ENCODE results near the gene KCNE1.
"Not testable (repeated sequence)": the region's sequence is repeated elsewhere in the genome, so short reads cannot be mapped to it uniquely, and the experiment has no call there.

KCNE1 gene

GRCh38 chr21:34423805-34424204, 88.2 kb downstream of the KCNE1 start, which contains the start of gene SMIM34:
Gene SMIM34 (minus strand): TSS chr21:34423951. CDS start chr21:34423839, 112 bp downstream.
- H3K79me2 ChIP-seq (ENCODE audit: low read length); H2AFZ ChIP-seq (ENCODE audit: low read length); H3K36me3 ChIP-seq (replicated peaks; ENCODE audit: insufficient read depth, low read length); H3K9ac ChIP-seq (ENCODE audit: low read length); H3K4me3 ChIP-seq (ENCODE audit: low read length); H3K27me3 ChIP-seq (replicated peaks; ENCODE audit: insufficient read depth, low read length); H3K27ac ChIP-seq (ENCODE audit: low read length); H3K9me3 ChIP-seq (replicated peaks; ENCODE audit: insufficient read depth, low read length); H3K4me2 ChIP-seq (ENCODE audit: low read depth, low read length); H3K9me2 ChIP-seq (replicated peaks; ENCODE audit: insufficient read depth, low read length); H3F3A ChIP-seq (ENCODE audit: insufficient read depth, low read length); DNase-seq; H4K20me1 ChIP-seq (ENCODE audit: insufficient read depth, low read length); H3K4me1 ChIP-seq (ENCODE audit: low read length): not testable (repeated sequence)

GRCh38 chr21:34417448-34418077, 94.4 kb downstream of the KCNE1 start:
- H3K4me3 ChIP-seq (ENCODE audit: low read length); H2AFZ ChIP-seq (ENCODE audit: low read length); H3K4me2 ChIP-seq (ENCODE audit: low read depth, low read length); H3K9me3 ChIP-seq (replicated peaks; ENCODE audit: insufficient read depth, low read length); H3K4me1 ChIP-seq (ENCODE audit: low read length); H3K79me2 ChIP-seq (ENCODE audit: low read length); H3F3A ChIP-seq (ENCODE audit: insufficient read depth, low read length); H4K20me1 ChIP-seq (ENCODE audit: insufficient read depth, low read length); DNase-seq; H3K36me3 ChIP-seq (replicated peaks; ENCODE audit: insufficient read depth, low read length); H3K27me3 ChIP-seq (replicated peaks; ENCODE audit: insufficient read depth, low read length); H3K9ac ChIP-seq (ENCODE audit: low read length); H3K27ac ChIP-seq (ENCODE audit: low read length); H3K9me2 ChIP-seq (replicated peaks; ENCODE audit: insufficient read depth, low read length): not testable (repeated sequence)

- H3K9ac ChIP-seq (ENCODE audit: low read length); H3K27me3 ChIP-seq (replicated peaks; ENCODE audit: insufficient read depth, low read length); H3K9me2 ChIP-seq (replicated peaks; ENCODE audit: insufficient read depth, low read length); H4K20me1 ChIP-seq (ENCODE audit: insufficient read depth, low read length); H3K79me2 ChIP-seq (ENCODE audit: low read length); H3K36me3 ChIP-seq (replicated peaks; ENCODE audit: insufficient read depth, low read length); H2AFZ ChIP-seq (ENCODE audit: low read length); DNase-seq; H3K9me3 ChIP-seq (replicated peaks; ENCODE audit: insufficient read depth, low read length); H3K4me2 ChIP-seq (ENCODE audit: low read depth, low read length); H3K27ac ChIP-seq (ENCODE audit: low read length); H3F3A ChIP-seq (ENCODE audit: insufficient read depth, low read length); H3K4me1 ChIP-seq (ENCODE audit: low read length); H3K4me3 ChIP-seq (ENCODE audit: low read length): not testable (repeated sequence)
Measured at GRCh38 chr21:34407294-34407693, 104.7 kb downstream of the KCNE1 start.

GRCh38 chr21:34406676-34407075, 105.3 kb downstream of the KCNE1 start:
- not testable (repeated sequence) for H4K20me1 ChIP-seq (ENCODE audit: insufficient read depth, low read length); H3F3A ChIP-seq (ENCODE audit: insufficient read depth, low read length); H3K9me3 ChIP-seq (replicated peaks; ENCODE audit: insufficient read depth, low read length)

GRCh38 chr21:34406102-34406501, 105.9 kb downstream of the KCNE1 start:
- not testable (repeated sequence) for H4K20me1 ChIP-seq (ENCODE audit: insufficient read depth, low read length); H3K79me2 ChIP-seq (ENCODE audit: low read length); H3K4me3 ChIP-seq (ENCODE audit: low read length); H3K4me1 ChIP-seq (ENCODE audit: low read length); H2AFZ ChIP-seq (ENCODE audit: low read length); H3K36me3 ChIP-seq (replicated peaks; ENCODE audit: insufficient read depth, low read length); H3F3A ChIP-seq (ENCODE audit: insufficient read depth, low read length); H3K27me3 ChIP-seq (replicated peaks; ENCODE audit: insufficient read depth, low read length); H3K4me2 ChIP-seq (ENCODE audit: low read depth, low read length); H3K9me3 ChIP-seq (replicated peaks; ENCODE audit: insufficient read depth, low read length); H3K9ac ChIP-seq (ENCODE audit: low read length); H3K27ac ChIP-seq (ENCODE audit: low read length); DNase-seq; H3K9me2 ChIP-seq (replicated peaks; ENCODE audit: insufficient read depth, low read length)

More at GRCh38 chr21:34406676-34407075, 105.3 kb downstream of the KCNE1 start:
- not testable (repeated sequence) for H3K4me2 ChIP-seq (ENCODE audit: low read depth, low read length); H3K79me2 ChIP-seq (ENCODE audit: low read length); H3K27me3 ChIP-seq (replicated peaks; ENCODE audit: insufficient read depth, low read length); H3K9ac ChIP-seq (ENCODE audit: low read length); H3K4me3 ChIP-seq (ENCODE audit: low read length); H3K36me3 ChIP-seq (replicated peaks; ENCODE audit: insufficient read depth, low read length); H3K4me1 ChIP-seq (ENCODE audit: low read length); H3K9me2 ChIP-seq (replicated peaks; ENCODE audit: insufficient read depth, low read length); H2AFZ ChIP-seq (ENCODE audit: low read length); DNase-seq; H3K27ac ChIP-seq (ENCODE audit: low read length)

- H3K27ac ChIP-seq (ENCODE audit: low read length); H3K27me3 ChIP-seq (replicated peaks; ENCODE audit: insufficient read depth, low read length); H3K4me1 ChIP-seq (ENCODE audit: low read length); H3K9me3 ChIP-seq (replicated peaks; ENCODE audit: insufficient read depth, low read length); H2AFZ ChIP-seq (ENCODE audit: low read length); H3K9ac ChIP-seq (ENCODE audit: low read length); H3K36me3 ChIP-seq (replicated peaks; ENCODE audit: insufficient read depth, low read length); H4K20me1 ChIP-seq (ENCODE audit: insufficient read depth, low read length); DNase-seq; H3K79me2 ChIP-seq (ENCODE audit: low read length); H3K4me3 ChIP-seq (ENCODE audit: low read length); H3K4me2 ChIP-seq (ENCODE audit: low read depth, low read length); H3K9me2 ChIP-seq (replicated peaks; ENCODE audit: insufficient read depth, low read length); H3F3A ChIP-seq (ENCODE audit: insufficient read depth, low read length): not testable (repeated sequence)
Measured at GRCh38 chr21:34405686-34406085, 106.3 kb downstream of the KCNE1 start.

GRCh38 chr21:34404742-34405141, 107.3 kb downstream of the KCNE1 start:
- not testable (repeated sequence) for H3K4me3 ChIP-seq (ENCODE audit: low read length); H3K4me1 ChIP-seq (ENCODE audit: low read length); H3K4me2 ChIP-seq (ENCODE audit: low read depth, low read length); H3K27me3 ChIP-seq (replicated peaks; ENCODE audit: insufficient read depth, low read length); DNase-seq; H2AFZ ChIP-seq (ENCODE audit: low read length); H3K27ac ChIP-seq (ENCODE audit: low read length); H3K79me2 ChIP-seq (ENCODE audit: low read length); H3K36me3 ChIP-seq (replicated peaks; ENCODE audit: insufficient read depth, low read length); H3K9me3 ChIP-seq (replicated peaks; ENCODE audit: insufficient read depth, low read length); H3F3A ChIP-seq (ENCODE audit: insufficient read depth, low read length); H3K9me2 ChIP-seq (replicated peaks; ENCODE audit: insufficient read depth, low read length); H3K9ac ChIP-seq (ENCODE audit: low read length); H4K20me1 ChIP-seq (ENCODE audit: insufficient read depth, low read length)

GRCh38 chr21:34400522-34400921, 111.5 kb downstream of the KCNE1 start:
- not testable (repeated sequence) for H3K9me3 ChIP-seq (replicated peaks; ENCODE audit: insufficient read depth, low read length); H3K9me2 ChIP-seq (replicated peaks; ENCODE audit: insufficient read depth, low read length); H3K36me3 ChIP-seq (replicated peaks; ENCODE audit: insufficient read depth, low read length); H3K79me2 ChIP-seq (ENCODE audit: low read length); H3K4me1 ChIP-seq (ENCODE audit: low read length); H4K20me1 ChIP-seq (ENCODE audit: insufficient read depth, low read length); H3F3A ChIP-seq (ENCODE audit: insufficient read depth, low read length); H3K27me3 ChIP-seq (replicated peaks; ENCODE audit: insufficient read depth, low read length); H3K4me3 ChIP-seq (ENCODE audit: low read length); H2AFZ ChIP-seq (ENCODE audit: low read length); H3K4me2 ChIP-seq (ENCODE audit: low read depth, low read length); H3K9ac ChIP-seq (ENCODE audit: low read length); DNase-seq; H3K27ac ChIP-seq (ENCODE audit: low read length)

Data from MM.1S (cell line).